Lower lobe of right lung (tissue), 2 donors: Measurements from ENCODE around the gene PON2. TPM values are rescaled to one million over a fixed set of nuclear protein-coding genes. Genes with fewer than 3 reads are reported as not detected.

Experiments
- ATAC-seq, 2 donors: fragments of 200-7000 bp; cut with Tn5 transposase; one replicate each; pipeline ENCODE4 v1.9.1; 2020 to 2022; ENCODE audit warnings: mild to moderate bottlenecking in 2 of 2, moderate library complexity in 2 of 2
- DNase-seq: peaks from one replicate; pipeline ENCODE4 v3.0.0-alpha.2; 2020
- H3K27ac ChIP-seq: fragments of 200-600 bp; one replicate; pipeline ENCODE4 v1.8.0; 2022
- H3K27me3 ChIP-seq: fragments of 200-600 bp; one replicate; pipeline ENCODE4 v1.8.0; 2022; ENCODE audit warnings: low read depth
- H3K36me3 ChIP-seq: fragments of 200-600 bp; one replicate; pipeline ENCODE4 v1.8.0; 2022; ENCODE audit warnings: mild to moderate bottlenecking
- H3K4me1 ChIP-seq: fragments of 200-600 bp; one replicate; pipeline ENCODE4 v1.8.0; 2022
- H3K4me3 ChIP-seq: fragments of 200-600 bp; one replicate; pipeline ENCODE4 v1.8.0; 2022; ENCODE audit warnings: mild to moderate bottlenecking
- H3K9me3 ChIP-seq: fragments of 200-600 bp; one replicate; pipeline ENCODE4 v1.8.0; 2022
- CTCF ChIP-seq: fragments of 200-600 bp; IDR thresholded peaks from one replicate; pipeline ENCODE4 v1.8.0; 2022; ENCODE audit warnings: antibody characterized with exemption, mild to moderate bottlenecking
- intact Hi-C: fragments of 100-400 bp; cut with DNase I; formaldehyde crosslinking; loops from one replicate; pipeline ENCODE4 v1.11.0; 2022
- total RNA-seq: library from RNA; stranded (reverse); fragmentation: NEBNext Ultra II Directional; extraction: Animal tissue kit (Norgen Biotek cat#: 25700); gene quantifications from one replicate; pipeline ENCODE4 v1.2.1, GENCODE V29; 2021
- donor health status: DM: no; HTN: yes; CAD: no; lungs with severe emphysema.

The PON2 gene
- total RNA-seq, 1 donor from 2014 or later: 168 TPM

- no peak overlapping the region for H3K27ac ChIP-seq
- no peaks in the 10 kb centered on the region for H3K9me3 ChIP-seq
- DNase-seq (no peak), ATAC-seq (peak; percentile 70 to 79)
- intact Hi-C loops: no loop called here
- no peaks in the 10 kb centered on the region for H3K36me3 ChIP-seq
- no peaks in the 10 kb centered on the region for H3K27me3 ChIP-seq
- TF ChIP-seq CTCF: peak; percentile 43
- peak overlapping the region; percentile 20 for H3K4me3 ChIP-seq
- peaks cover 14% of the 10 kb centered on the region for H3K4me1 ChIP-seq
These were observed 43.6 kb upstream of the PON2 start for GRCh38 chr7:95478272-95479037.

- no peaks in the 10 kb centered on the region for H3K9me3 ChIP-seq
- DNase-seq (peak; percentile 49), ATAC-seq (peak; percentile 82 to 85)
- H3K27me3 ChIP-seq: no peaks in the 10 kb centered on the region
- intact Hi-C loops: no loop called here
- peak; percentile 79 for TF ChIP-seq CTCF
- no peak overlapping the region for H3K4me3 ChIP-seq
- no peaks in the 10 kb centered on the region for H3K36me3 ChIP-seq
- H3K27ac ChIP-seq: no peak overlapping the region
- H3K4me1 ChIP-seq: peaks cover 14% of the 10 kb centered on the region
These were observed 42.2 kb upstream of the PON2 start for GRCh38 chr7:95476904-95477594.

GRCh38 chr7:95476072-95476847, 41.4 kb upstream of the PON2 start:
- no peaks in the 10 kb centered on the region for H3K36me3 ChIP-seq
- DNase-seq: no peak
- H3K27me3 ChIP-seq: no peaks in the 10 kb centered on the region
- H3K4me3 ChIP-seq: no peak overlapping the region
- TF ChIP-seq CTCF: no peak
- no peaks in the 10 kb centered on the region for H3K9me3 ChIP-seq
- ATAC-seq: peak in 1 of 2 donors; percentile 57
- H3K4me1 ChIP-seq: peaks cover 14% of the 10 kb centered on the region
- no peak overlapping the region for H3K27ac ChIP-seq
- intact Hi-C loops: no loop called here

DNA sequence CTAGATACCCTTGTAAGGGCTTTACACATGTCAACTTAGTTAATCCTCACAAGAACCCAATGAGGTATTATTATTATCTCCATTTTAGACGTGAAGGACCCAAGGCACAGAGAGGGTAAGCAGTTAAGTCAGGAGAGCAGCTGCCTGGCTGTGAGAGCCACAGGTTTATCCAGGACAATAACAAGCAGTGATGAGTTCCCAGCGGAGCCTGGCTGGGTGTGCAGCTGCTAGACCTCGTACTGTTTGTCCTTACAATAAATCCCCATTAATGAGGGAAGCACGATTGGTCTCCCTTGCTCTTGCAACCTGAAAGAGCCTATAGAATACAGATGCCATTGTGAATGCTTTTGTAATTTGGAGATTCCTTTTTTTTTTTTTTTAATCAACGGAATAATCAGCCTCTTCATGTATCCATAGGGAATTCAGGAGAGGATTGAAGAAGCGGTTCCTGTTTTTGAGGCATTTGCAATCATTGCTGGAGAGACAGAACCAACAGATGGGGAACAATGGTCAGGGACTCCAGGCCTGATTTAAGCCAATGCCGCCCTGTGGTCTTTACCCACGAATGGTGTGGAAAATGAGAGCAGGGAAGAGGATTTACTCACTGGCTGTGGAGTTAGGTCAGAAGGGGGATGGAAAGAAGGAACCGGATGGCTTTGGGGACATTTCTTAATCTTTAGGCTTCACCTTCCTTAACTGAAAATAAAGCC, 38.6 kb upstream of the PON2 start:
- ATAC-seq: no peak
- Histone ChIP-seq H3K4me3 (no peak overlapping the region), H3K36me3 (no peaks in the 10 kb centered on the region), H3K9me3 (no peaks in the 10 kb centered on the region), H3K27me3 (no peaks in the 10 kb centered on the region), H3K4me1 (peaks cover 22% of the 10 kb centered on the region), H3K27ac (no peak overlapping the region)
- DNase-seq: no peak
- intact Hi-C loops: no loop called here
- no peak for TF ChIP-seq CTCF

DNA sequence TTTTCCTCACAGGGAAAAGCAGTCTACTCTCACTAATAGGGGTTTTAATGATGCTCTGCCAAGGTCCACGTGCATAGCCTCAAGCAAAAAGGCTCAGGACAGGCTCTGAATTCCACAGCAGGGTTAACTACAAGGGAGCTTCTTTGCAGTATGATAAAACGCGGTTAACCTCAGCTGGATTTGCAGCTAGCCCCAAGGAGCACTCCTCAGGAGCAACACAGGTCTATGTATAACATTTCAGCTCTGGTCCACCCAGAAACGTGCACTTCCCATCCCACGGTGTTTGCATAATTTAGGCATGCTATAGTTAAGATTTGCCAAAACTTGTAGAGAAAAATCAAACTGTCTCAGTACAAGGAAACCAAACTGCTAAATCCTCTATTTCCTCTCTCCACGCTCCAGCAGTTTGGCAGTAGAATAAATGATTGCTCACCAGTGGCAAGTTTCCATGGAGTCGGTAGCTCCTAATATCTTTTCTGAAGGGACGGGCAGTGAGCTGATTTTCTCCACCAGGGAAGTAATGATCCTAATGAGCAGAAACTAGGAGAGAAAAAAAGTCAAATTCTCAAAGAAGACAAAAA, 37.8 kb upstream of the PON2 start:
- ATAC-seq (no peak), DNase-seq (no peak)
- no peaks in the 10 kb centered on the region for H3K27me3 ChIP-seq

More for the DNA sequence above, 37.8 kb upstream of the PON2 start:
- Histone ChIP-seq H3K27ac (no peak overlapping the region), H3K36me3 (no peaks in the 10 kb centered on the region), H3K4me3 (no peak overlapping the region), H3K4me1 (peaks cover 18% of the 10 kb centered on the region), H3K9me3 (no peaks in the 10 kb centered on the region)
- intact Hi-C loops: no loop called here
- TF ChIP-seq CTCF: no peak
